HEK293 (cell line): ENCODE measurements around the gene SF3B5.
"Not testable (repeated sequence)": the region's sequence is repeated elsewhere in the genome, so short reads cannot be mapped to it uniquely, and the experiment has no call there.

ENCODE experiments used
- CTCF ChIA-PET: fragments of 350-600 bp; formaldehyde crosslinking; extraction: SDS; loops from one replicate; lab custom pipeline; 2021; ENCODE audit warnings: antibody characterized with exemption; lab: Yijun Ruan, JAX
- POLR2A ChIA-PET: fragments of 300-600 bp; formaldehyde crosslinking; extraction: SDS; loops from one replicate; lab custom pipeline; 2020; ENCODE audit warnings: antibody characterized with exemption, inconsistent platforms; lab: Yijun Ruan, JAX
- H3K27ac ChIP-seq: fragments of 200-500 bp; sonication (Bioruptor generic); 2 replicates; pipeline ENCODE4 v1.5.1; 2014; ENCODE audit warnings: low read depth, low read length, control low read depth, inconsistent platforms; ENCODE audit errors: extremely low read depth
- H3K36me3 ChIP-seq, 2 experiments: fragments of 200-500 bp in 1 of 2; sonication (Bioruptor generic) in 1 of 2; 1 replicate in 1 of 2; 2 replicates in 1 of 2; pipeline ENCODE4 v1.5.1; 2014 to 2017; ENCODE audit warnings: inconsistent platforms in 2 of 2, low read length in 2 of 2; ENCODE audit not compliant: control insufficient read depth in 2 of 2, insufficient read depth in 1 of 2
- H3K4me1 ChIP-seq: fragments of 200-500 bp; sonication (Bioruptor generic); 2 replicates; pipeline ENCODE4 v1.5.1; 2014; ENCODE audit warnings: mild to moderate bottlenecking, low read length, inconsistent platforms; ENCODE audit not compliant: control insufficient read depth, insufficient read depth
- H3K4me3 ChIP-seq: 2 replicates; pipeline ENCODE4 v1.5.1; 2011; ENCODE audit warnings: low read depth, mild to moderate bottlenecking, control low read depth, low read length, moderate library complexity
- H3K9me3 ChIP-seq: fragments of 200-500 bp; sonication (Bioruptor generic); 2 replicates; pipeline ENCODE4 v1.5.1; 2014; ENCODE audit warnings: low read depth, low read length, inconsistent platforms; ENCODE audit not compliant: control insufficient read depth, insufficient read depth
- GFI1B ChIP-seq: fragments of 450-650 bp; formaldehyde crosslinking; IDR thresholded peaks from 2 replicates; pipeline ENCODE4 v1.5.1; 2016; ENCODE audit warnings: missing biosample characterization, missing genetic modification characterization
- GLIS2 ChIP-seq: fragments of 450-650 bp; formaldehyde crosslinking; IDR thresholded peaks from 2 replicates; pipeline ENCODE4 v1.5.1; 2016; ENCODE audit warnings: missing biosample characterization, missing genetic modification characterization
- KLF16 ChIP-seq: fragments of 450-650 bp; formaldehyde crosslinking; IDR thresholded peaks from 2 replicates; pipeline ENCODE4 v1.5.1; 2017; ENCODE audit warnings: missing biosample characterization, missing genetic modification characterization
- KLF7 ChIP-seq: fragments of 450-650 bp; formaldehyde crosslinking; IDR thresholded peaks from 2 replicates; pipeline ENCODE4 v1.5.1; 2016; ENCODE audit warnings: missing biosample characterization, missing genetic modification characterization, borderline replicate concordance
- ZBTB21 ChIP-seq: fragments of 450-650 bp; formaldehyde crosslinking; IDR thresholded peaks from 2 replicates; pipeline ENCODE4 v1.5.1; 2017; ENCODE audit warnings: missing biosample characterization, missing genetic modification characterization
- ZFP41 ChIP-seq: fragments of 450-650 bp; formaldehyde crosslinking; IDR thresholded peaks from 2 replicates; pipeline ENCODE4 v1.5.1; 2016; ENCODE audit warnings: missing biosample characterization, missing genetic modification characterization, borderline replicate concordance
- ZFP69B ChIP-seq: fragments of 450-650 bp; formaldehyde crosslinking; IDR thresholded peaks from 2 replicates; pipeline ENCODE4 v1.5.1; 2016; ENCODE audit warnings: missing biosample characterization, missing genetic modification characterization
- ZNF239 ChIP-seq: fragments of 450-650 bp; formaldehyde crosslinking; IDR thresholded peaks from 2 replicates; pipeline ENCODE4 v1.5.1; 2016; ENCODE audit warnings: missing biosample characterization, missing genetic modification characterization
- ZNF24 ChIP-seq: fragments of 450-650 bp; formaldehyde crosslinking; IDR thresholded peaks from 2 replicates; pipeline ENCODE4 v1.5.1; 2016; ENCODE audit warnings: missing biosample characterization, missing genetic modification characterization
- ZNF266 ChIP-seq: fragments of 450-650 bp; formaldehyde crosslinking; IDR thresholded peaks from 2 replicates; pipeline ENCODE4 v1.5.1; 2016; ENCODE audit warnings: missing biosample characterization, missing genetic modification characterization, low read depth
- ZNF324 ChIP-seq: fragments of 450-650 bp; formaldehyde crosslinking; IDR thresholded peaks from 2 replicates; pipeline ENCODE4 v1.5.1; 2016; ENCODE audit warnings: missing biosample characterization, missing genetic modification characterization
- ZNF433 ChIP-seq: fragments of 450-650 bp; formaldehyde crosslinking; IDR thresholded peaks from 2 replicates; pipeline ENCODE4 v1.5.1; 2016; ENCODE audit warnings: missing biosample characterization, missing genetic modification characterization, low read depth
- ZNF510 ChIP-seq: fragments of 450-650 bp; formaldehyde crosslinking; IDR thresholded peaks from 2 replicates; pipeline ENCODE4 v1.5.1; 2018; ENCODE audit warnings: mild to moderate bottlenecking, missing genetic modification characterization, missing biosample characterization; ENCODE audit not compliant: insufficient replicate concordance
- ZNF521 ChIP-seq: fragments of 450-650 bp; formaldehyde crosslinking; IDR thresholded peaks from 2 replicates; pipeline ENCODE4 v1.5.1; 2017; ENCODE audit warnings: missing biosample characterization, mild to moderate bottlenecking, missing genetic modification characterization
- ZNF555 ChIP-seq: fragments of 450-650 bp; formaldehyde crosslinking; conservative IDR thresholded peaks from 2 replicates; pipeline ENCODE4 v1.5.1; 2017; ENCODE audit warnings: missing biosample characterization, mild to moderate bottlenecking, missing genetic modification characterization, inconsistent platforms
- ZNF585B ChIP-seq: fragments of 450-650 bp; formaldehyde crosslinking; IDR thresholded peaks from 2 replicates; pipeline ENCODE4 v1.5.1; 2016; ENCODE audit warnings: missing biosample characterization, missing genetic modification characterization
- ZNF610 ChIP-seq: fragments of 450-650 bp; formaldehyde crosslinking; IDR thresholded peaks from 2 replicates; pipeline ENCODE4 v1.5.1; 2016; ENCODE audit warnings: missing biosample characterization, missing genetic modification characterization, borderline replicate concordance
- ZNF701 ChIP-seq: fragments of 450-650 bp; formaldehyde crosslinking; IDR thresholded peaks from 2 replicates; pipeline ENCODE4 v1.5.1; 2016; ENCODE audit warnings: missing biosample characterization, missing genetic modification characterization
- ZNF843 ChIP-seq: fragments of 450-650 bp; formaldehyde crosslinking; IDR thresholded peaks from 2 replicates; pipeline ENCODE4 v1.5.1; 2016; ENCODE audit warnings: missing biosample characterization, missing genetic modification characterization
- TF ChIP-seq, protein P1 (sequence below): fragments of 450-650 bp; formaldehyde crosslinking; IDR thresholded peaks from 2 replicates; pipeline ENCODE4 v1.5.1; 2017; ENCODE audit warnings: missing biosample characterization, missing genetic modification characterization
- TF ChIP-seq, protein P2 (sequence below): fragments of 450-650 bp; formaldehyde crosslinking; IDR thresholded peaks from 2 replicates; pipeline ENCODE4 v1.5.1; 2017; ENCODE audit warnings: missing biosample characterization, missing genetic modification characterization
- TF ChIP-seq, protein P3 (sequence below): fragments of 450-650 bp; formaldehyde crosslinking; IDR thresholded peaks from 2 replicates; pipeline ENCODE4 v1.5.1; 2016; ENCODE audit warnings: missing biosample characterization, missing genetic modification characterization
- TF ChIP-seq, protein P4 (sequence below): fragments of 450-650 bp; formaldehyde crosslinking; IDR thresholded peaks from 2 replicates; pipeline ENCODE4 v1.5.1; 2016; ENCODE audit warnings: missing biosample characterization, missing genetic modification characterization

Gene SF3B5

DNA sequence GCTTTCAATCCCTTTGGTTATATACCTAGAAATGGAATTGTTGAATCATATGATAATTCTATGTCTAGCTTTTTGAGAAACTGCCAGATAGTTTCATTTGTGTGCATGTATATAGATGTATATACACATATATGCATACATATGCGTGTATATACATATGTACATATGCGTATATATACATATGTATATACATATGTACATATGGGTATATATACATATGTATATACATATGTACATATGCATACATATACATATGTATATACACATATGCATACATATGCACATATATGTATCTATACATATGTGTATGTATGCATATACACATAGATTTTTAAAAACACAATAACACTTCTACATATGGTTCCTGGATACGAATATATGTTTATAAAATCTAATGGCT is 8.4 kb downstream of the SF3B5 start (continued):
- TF ChIP-seq ZNF266 (tag by site-specific recombination) (no peak), ZNF701 (no peak), ZNF433 (tag by site-specific recombination) (no peak), ZNF521 (no peak)
- TF ChIP-seq, protein P1, sequence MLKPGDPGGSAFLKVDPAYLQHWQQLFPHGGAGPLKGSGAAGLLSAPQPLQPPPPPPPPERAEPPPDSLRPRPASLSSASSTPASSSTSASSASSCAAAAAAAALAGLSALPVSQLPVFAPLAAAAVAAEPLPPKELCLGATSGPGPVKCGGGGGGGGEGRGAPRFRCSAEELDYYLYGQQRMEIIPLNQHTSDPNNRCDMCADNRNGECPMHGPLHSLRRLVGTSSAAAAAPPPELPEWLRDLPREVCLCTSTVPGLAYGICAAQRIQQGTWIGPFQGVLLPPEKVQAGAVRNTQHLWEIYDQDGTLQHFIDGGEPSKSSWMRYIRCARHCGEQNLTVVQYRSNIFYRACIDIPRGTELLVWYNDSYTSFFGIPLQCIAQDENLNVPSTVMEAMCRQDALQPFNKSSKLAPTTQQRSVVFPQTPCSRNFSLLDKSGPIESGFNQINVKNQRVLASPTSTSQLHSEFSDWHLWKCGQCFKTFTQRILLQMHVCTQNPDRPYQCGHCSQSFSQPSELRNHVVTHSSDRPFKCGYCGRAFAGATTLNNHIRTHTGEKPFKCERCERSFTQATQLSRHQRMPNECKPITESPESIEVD (tag by site-specific recombination) = no peak

DNA sequence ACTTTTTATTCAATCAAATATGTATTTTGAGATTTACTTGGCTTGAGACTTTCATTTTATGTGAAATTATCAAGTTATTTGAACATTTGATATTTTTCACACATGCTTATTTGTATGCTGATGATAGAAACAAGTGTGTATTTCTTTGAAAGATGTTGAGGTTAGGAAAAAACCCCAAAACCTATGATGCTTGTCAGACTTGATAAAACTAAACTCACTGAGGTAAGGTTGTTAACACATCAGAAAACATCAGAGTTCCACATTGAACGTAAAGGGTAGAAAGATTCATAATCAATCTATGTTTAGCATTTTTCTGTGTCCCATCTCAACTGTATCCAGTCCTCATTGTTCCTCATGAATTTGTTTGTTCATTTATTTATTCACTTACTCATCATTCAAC is 12.2 kb downstream of the SF3B5 start:
- Histone ChIP-seq H3K36me3 (no peaks in the 10 kb centered on the region), H3K4me3 (no peak overlapping the region), H3K9me3 (no peaks in the 10 kb centered on the region), H3K4me1 (no peaks in the 10 kb centered on the region), H3K27ac (no peak overlapping the region)
- ChIA-PET CTCF (no interaction called here), POLR2A (no interaction called here)
- TF ChIP-seq, protein P2, sequence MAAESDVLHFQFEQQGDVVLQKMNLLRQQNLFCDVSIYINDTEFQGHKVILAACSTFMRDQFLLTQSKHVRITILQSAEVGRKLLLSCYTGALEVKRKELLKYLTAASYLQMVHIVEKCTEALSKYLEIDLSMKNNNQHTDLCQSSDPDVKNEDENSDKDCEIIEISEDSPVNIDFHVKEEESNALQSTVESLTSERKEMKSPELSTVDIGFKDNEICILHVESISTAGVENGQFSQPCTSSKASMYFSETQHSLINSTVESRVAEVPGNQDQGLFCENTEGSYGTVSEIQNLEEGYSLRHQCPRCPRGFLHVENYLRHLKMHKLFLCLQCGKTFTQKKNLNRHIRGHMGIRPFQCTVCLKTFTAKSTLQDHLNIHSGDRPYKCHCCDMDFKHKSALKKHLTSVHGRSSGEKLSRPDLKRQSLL (tag by site-specific recombination) = no peak
- TF ChIP-seq ZNF585B (tag by site-specific recombination) = no peak
- TF ChIP-seq GFI1B (tag by site-specific recombination) = no peak

DNA sequence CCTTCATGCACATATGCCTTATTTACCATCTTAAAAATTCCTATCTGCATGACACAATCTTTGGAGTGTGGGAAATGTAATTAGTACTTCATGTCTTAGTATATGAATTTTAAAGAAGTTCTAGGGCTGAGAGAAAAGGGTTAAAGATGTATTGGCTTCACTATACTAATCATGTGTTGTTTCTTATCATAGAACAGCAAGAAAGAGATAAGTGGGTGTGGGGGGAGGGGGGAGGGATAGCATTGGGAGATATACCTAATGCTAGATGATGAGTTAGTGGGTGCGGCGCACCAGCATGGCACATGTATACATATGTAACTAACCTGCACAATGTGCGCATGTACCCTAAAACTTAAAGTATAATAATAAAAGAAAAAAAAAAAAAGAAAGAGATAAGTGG is 13.0 kb downstream of the SF3B5 start:
- not testable (repeated sequence) for H3K27ac ChIP-seq, H3K4me3 ChIP-seq, H3K36me3 ChIP-seq, H3K9me3 ChIP-seq, H3K4me1 ChIP-seq
- CTCF ChIA-PET = interaction anchor here (0.7 kb wide), 1 partner anchor 399 kb away, joined by 3 read pairs; no protein-coding TSS in a partner anchor
- POLR2A ChIA-PET = interaction anchor here (0.6 kb wide), 1 partner anchor 17 kb away, joined by 3 read pairs; no protein-coding TSS in a partner anchor

DNA sequence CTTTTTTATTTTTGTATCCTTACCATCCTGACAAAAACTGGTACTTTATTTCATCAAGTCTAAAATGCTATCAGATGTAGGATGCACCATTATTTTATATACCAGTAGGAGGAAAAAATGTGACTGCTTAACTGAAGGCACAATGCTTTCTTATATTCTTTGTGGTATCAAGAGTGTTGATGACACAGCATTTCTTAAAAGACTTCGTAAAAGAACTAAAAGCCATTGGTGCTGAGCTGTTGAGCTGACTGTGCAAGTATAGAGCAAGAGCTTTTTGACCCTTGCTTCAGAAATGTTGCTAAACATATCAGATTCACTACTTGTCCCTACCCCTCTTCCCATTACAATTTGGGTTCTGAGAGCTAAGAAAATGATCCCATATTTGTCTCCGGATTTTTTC is 17.5 kb downstream of the SF3B5 start:
- ChIA-PET POLR2A (no interaction called here), CTCF (interaction anchor here (0.6 kb wide), 4 partner anchors 10 to 722 kb away, joined by 3 to 4 read pairs (median 4); no protein-coding TSS in a partner anchor)
- Histone ChIP-seq H3K9me3 (no peaks in the 10 kb centered on the region), H3K4me1 (no peaks in the 10 kb centered on the region), H3K36me3 (no peaks in the 10 kb centered on the region), H3K4me3 (no peak overlapping the region), H3K27ac (no peak overlapping the region)
- no peak for TF ChIP-seq KLF7 (tag by site-specific recombination)
- TF ChIP-seq, protein P3, sequence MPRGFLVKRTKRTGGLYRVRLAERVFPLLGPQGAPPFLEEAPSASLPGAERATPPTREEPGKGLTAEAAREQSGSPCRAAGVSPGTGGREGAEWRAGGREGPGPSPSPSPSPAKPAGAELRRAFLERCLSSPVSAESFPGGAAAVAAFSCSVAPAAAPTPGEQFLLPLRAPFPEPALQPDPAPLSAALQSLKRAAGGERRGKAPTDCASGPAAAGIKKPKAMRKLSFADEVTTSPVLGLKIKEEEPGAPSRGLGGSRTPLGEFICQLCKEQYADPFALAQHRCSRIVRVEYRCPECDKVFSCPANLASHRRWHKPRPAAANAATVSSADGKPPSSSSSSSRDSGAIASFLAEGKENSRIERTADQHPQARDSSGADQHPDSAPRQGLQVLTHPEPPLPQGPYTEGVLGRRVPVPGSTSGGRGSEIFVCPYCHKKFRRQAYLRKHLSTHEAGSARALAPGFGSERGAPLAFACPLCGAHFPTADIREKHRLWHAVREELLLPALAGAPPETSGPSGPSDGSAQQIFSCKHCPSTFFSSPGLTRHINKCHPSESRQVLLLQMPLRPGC (tag by site-specific recombination) = no peak
- TF ChIP-seq ZNF24 (tag by site-specific recombination) = no peak
- TF ChIP-seq ZNF324 (tag by site-specific recombination) = no peak
- no peak for TF ChIP-seq ZNF610 (tag by site-specific recombination)
- TF ChIP-seq, protein P4, sequence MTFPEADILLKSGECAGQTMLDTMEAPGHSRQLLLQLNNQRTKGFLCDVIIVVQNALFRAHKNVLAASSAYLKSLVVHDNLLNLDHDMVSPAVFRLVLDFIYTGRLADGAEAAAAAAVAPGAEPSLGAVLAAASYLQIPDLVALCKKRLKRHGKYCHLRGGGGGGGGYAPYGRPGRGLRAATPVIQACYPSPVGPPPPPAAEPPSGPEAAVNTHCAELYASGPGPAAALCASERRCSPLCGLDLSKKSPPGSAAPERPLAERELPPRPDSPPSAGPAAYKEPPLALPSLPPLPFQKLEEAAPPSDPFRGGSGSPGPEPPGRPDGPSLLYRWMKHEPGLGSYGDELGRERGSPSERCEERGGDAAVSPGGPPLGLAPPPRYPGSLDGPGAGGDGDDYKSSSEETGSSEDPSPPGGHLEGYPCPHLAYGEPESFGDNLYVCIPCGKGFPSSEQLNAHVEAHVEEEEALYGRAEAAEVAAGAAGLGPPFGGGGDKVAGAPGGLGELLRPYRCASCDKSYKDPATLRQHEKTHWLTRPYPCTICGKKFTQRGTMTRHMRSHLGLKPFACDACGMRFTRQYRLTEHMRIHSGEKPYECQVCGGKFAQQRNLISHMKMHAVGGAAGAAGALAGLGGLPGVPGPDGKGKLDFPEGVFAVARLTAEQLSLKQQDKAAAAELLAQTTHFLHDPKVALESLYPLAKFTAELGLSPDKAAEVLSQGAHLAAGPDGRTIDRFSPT (tag by site-specific recombination) = no peak
- TF ChIP-seq ZNF239 (tag by site-specific recombination) = no peak
- no peak for TF ChIP-seq KLF16
- no peak for TF ChIP-seq ZNF510
- TF ChIP-seq ZFP41 (tag by site-specific recombination) = no peak
- no peak for TF ChIP-seq ZNF555 (tag by site-specific recombination)
- TF ChIP-seq ZNF843 (tag by site-specific recombination) = no peak
- TF ChIP-seq ZBTB21 = no peak
- TF ChIP-seq GLIS2 = no peak
- no peak for TF ChIP-seq ZFP69B (tag by site-specific recombination)
- TF ChIP-seq, protein P2 (tag by site-specific recombination) = no peak
